Measurements from ENCODE around the gene ANKS1B.

GRCh38 chr12:99752740-99753139 is 232.0 kb downstream of the ANKS1B start:
- TF ChIP-seq, protein P1, sequence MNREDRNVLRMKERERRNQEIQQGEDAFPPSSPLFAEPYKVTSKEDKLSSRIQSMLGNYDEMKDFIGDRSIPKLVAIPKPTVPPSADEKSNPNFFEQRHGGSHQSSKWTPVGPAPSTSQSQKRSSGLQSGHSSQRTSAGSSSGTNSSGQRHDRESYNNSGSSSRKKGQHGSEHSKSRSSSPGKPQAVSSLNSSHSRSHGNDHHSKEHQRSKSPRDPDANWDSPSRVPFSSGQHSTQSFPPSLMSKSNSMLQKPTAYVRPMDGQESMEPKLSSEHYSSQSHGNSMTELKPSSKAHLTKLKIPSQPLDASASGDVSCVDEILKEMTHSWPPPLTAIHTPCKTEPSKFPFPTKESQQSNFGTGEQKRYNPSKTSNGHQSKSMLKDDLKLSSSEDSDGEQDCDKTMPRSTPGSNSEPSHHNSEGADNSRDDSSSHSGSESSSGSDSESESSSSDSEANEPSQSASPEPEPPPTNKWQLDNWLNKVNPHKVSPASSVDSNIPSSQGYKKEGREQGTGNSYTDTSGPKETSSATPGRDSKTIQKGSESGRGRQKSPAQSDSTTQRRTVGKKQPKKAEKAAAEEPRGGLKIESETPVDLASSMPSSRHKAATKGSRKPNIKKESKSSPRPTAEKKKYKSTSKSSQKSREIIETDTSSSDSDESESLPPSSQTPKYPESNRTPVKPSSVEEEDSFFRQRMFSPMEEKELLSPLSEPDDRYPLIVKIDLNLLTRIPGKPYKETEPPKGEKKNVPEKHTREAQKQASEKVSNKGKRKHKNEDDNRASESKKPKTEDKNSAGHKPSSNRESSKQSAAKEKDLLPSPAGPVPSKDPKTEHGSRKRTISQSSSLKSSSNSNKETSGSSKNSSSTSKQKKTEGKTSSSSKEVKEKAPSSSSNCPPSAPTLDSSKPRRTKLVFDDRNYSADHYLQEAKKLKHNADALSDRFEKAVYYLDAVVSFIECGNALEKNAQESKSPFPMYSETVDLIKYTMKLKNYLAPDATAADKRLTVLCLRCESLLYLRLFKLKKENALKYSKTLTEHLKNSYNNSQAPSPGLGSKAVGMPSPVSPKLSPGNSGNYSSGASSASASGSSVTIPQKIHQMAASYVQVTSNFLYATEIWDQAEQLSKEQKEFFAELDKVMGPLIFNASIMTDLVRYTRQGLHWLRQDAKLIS (CRISPR knock-in tag; IDR thresholded peaks at IDR 0.05; ENCODE audit: borderline replicate concordance), result no peak
- TF ChIP-seq FOXJ3 (CRISPR knock-in tag; IDR thresholded peaks at IDR 0.05; ENCODE audit: borderline replicate concordance) (no peak), ELF4 (CRISPR knock-in tag; IDR thresholded peaks at IDR 0.05; ENCODE audit: low read depth) (no peak), FOXK1 (CRISPR knock-in tag; IDR thresholded peaks at IDR 0.05) (no peak), ZNF512 (CRISPR knock-in tag; IDR thresholded peaks at IDR 0.05; ENCODE audit: borderline replicate concordance) (no peak), ATF2 (CRISPR knock-in tag; IDR thresholded peaks at IDR 0.05; ENCODE audit: borderline replicate concordance, low read depth) (no peak)
- TF ChIP-seq, protein P2, sequence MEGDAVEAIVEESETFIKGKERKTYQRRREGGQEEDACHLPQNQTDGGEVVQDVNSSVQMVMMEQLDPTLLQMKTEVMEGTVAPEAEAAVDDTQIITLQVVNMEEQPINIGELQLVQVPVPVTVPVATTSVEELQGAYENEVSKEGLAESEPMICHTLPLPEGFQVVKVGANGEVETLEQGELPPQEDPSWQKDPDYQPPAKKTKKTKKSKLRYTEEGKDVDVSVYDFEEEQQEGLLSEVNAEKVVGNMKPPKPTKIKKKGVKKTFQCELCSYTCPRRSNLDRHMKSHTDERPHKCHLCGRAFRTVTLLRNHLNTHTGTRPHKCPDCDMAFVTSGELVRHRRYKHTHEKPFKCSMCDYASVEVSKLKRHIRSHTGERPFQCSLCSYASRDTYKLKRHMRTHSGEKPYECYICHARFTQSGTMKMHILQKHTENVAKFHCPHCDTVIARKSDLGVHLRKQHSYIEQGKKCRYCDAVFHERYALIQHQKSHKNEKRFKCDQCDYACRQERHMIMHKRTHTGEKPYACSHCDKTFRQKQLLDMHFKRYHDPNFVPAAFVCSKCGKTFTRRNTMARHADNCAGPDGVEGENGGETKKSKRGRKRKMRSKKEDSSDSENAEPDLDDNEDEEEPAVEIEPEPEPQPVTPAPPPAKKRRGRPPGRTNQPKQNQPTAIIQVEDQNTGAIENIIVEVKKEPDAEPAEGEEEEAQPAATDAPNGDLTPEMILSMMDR (IDR thresholded peaks at IDR 0.05), result no peak
